GM18526 (cell line): Measurements from ENCODE around the gene DPEP2.
A peak's percentile ranks its signal among the peaks of the same experiment; 100 is the strongest.

ENCODE experiments used
- POLR2A ChIP-seq: IDR thresholded peaks from 3 replicates; pipeline ENCODE4 v1.6.1; 2011; ENCODE audit not compliant: insufficient read length; ENCODE audit errors: extremely low read depth

The DPEP2 gene

DNA sequence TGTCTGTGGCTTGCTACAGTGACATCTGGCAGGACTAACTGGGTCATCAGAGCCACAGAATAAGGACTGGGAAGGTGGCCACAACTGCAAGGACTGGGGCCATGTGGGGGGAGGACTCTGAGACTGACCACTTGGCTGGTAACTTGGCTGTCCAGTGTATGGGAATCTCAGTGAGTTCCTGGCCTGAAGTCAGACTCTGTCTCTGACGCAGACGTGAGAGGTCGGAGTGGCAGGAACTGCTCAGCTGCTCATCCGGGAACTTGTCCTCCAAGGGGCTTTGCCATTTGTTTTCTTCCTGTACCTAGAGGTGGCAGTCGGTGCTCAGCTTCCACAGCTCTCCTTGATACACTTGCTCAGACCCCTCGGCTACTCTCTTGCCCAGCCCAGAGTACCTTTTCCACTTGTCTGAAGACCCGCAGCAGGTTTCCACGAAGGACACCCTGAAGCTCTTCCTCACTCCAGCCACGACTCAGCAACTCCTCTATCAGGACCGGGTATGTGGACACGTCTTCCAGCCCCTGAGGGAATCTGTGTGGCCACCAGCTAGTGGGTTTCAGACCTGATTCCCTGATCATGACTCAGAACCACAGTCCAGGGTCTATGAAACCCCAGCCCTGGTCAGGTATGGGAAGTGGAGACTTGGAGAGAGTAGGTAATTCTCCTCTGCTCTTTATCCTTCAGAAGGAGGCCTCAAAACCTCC, 11.7 kb downstream of the DPEP2 start:
- no peak for TF ChIP-seq POLR2A

DNA sequence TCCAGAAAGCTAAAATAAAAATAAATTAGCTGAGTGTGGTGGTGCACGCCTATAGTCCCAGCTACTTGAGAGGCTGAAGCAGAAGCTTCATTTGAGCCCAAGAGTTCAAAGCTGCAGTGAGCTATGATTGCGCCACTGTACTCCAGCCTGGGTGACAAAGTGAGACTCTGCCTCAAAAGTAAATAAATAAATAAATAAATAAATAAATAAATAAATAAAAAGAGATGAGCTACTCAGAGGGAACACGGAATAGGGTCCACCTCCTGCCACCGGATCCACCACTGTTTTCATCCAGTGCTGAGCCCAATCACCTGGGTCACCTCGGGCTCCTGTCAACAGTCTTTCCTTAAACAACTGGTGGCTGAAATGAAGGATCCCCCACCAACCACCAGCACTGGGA, 12.3 kb downstream of the DPEP2 start:
- no peak for TF ChIP-seq POLR2A

DNA sequence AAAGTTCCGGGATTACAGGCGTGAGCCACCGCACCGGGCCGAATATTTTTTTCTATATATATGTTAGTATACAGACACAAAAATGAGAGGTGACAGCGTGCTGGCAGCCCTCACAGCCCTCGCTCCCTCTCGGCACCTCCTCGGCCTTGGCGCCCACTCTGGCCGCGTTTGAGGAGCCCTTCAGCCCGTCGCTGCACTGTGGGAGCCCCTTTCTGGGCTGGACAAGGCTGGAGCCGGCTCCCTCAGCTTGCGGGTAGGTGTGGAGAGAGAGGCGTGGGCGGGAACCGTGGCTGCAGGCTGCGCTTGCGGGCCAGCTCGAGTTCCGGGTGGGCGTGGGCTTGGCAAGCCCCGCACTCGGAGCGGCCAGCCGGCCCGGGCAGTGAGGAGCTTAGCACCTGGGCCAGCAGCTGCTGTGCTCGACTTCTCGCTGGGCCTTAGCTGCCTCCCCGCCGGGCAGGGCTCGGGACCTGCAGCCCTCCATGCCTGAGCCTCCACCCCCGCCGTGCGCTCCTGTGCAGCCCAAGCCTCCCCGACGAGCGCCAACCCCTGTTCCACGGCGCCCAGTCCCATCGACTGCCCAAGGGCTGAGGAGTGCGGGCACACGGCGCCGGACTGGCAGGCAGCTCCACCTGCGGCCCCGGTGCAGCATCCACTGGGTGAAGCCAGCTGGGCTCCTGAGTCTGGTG, 17.1 kb downstream of the DPEP2 start:
- no peak for TF ChIP-seq POLR2A

DNA sequence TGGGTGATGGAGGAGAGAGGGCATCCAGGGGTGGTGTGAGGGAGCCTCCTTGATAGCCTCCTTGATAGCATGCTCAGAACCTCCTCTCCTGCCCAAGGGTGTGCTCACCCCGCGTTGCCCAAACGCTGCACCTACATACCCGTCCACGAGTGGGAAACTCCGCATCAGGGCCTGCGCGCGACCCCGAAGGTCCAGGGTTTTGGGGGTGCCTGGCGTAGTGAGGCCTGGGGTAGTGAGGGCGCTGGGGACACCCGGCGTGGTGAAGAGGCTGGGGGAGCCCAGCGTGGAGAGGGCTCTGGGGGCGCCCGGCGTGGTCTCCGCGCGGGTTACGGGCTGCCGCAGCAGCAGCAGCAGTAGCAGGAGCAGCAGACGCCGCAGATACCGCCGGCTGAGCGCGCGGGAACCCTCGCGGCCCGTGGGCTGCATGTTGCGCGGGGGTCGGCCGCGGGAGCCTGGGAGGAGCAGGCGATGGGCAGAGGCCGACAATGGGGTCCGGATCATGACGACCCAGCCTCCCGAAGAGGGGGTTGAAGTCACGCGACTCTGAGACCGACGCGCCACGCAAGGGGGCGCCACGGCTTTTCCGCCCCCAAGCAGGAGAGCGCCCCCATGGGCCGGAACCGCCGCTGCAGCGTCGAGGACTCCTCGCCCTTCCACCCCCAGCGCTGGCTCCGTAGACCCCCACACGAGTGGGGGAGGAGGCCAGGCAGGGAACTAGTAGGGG, 19.2 kb downstream of the DPEP2 start, which contains the start of gene DPEP3:
Gene DPEP3, minus strand, starts transcription at position 545 of the 724 bp plus-strand sequence. Its CDS starts 119 bp downstream, at position 426.
- no peak for TF ChIP-seq POLR2A

DNA sequence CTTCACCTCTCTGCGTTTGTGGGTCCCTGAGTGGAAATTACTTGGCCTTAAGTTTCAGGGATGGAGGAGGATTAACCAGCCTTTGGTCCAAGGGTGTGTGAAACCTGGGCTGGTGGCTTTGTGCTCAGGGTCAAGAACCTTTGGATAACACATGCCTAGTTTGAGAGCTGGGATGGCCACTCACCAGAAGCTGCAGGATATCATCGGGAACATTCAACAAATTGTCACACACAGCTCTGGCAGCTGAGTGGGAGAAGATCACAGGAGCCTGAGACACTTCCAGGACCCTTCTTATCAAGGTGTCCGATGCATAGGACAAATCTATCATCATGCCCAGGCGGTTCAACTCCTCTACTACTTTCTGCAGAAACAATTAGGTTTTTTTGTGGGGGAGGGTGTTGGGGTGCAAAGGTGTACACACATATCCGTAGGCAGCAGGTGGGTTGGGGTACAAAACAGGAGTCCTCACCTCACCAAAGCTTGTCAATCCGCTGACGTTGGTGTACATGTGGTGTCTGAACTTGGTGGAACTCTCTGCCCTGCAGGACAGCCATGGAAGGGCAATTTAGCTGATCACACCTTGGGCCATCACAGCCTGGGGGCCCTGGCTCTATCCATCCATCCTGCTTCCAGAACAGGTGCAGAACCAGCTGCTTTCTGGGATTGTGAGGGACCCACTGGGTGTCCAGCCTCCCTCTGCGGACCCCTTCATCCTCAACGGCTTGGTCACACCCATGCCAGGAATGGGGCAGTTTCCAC, 21.6 kb downstream of the DPEP2 start:
- no peak for TF ChIP-seq POLR2A

DNA sequence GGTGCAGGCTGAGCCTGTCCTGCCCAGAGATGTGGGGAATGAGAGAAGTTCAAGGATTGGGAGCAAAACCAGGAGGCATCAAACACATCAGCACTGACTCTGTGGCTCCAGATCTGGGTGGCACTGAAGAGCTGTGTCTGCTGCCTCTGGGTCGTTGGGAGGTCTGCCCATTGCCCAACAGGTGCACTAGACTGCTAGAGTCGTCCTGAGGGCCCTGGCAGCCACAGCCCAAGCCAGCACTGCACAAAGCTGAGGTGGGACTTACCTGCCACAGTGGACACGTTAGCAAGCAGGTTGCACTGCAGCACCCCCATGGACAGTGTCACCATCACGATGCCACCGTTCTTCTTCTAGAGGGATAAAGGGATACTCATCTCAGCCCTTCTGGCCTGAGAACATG, 22.3 kb downstream of the DPEP2 start:
- no peak for TF ChIP-seq POLR2A

DNA sequence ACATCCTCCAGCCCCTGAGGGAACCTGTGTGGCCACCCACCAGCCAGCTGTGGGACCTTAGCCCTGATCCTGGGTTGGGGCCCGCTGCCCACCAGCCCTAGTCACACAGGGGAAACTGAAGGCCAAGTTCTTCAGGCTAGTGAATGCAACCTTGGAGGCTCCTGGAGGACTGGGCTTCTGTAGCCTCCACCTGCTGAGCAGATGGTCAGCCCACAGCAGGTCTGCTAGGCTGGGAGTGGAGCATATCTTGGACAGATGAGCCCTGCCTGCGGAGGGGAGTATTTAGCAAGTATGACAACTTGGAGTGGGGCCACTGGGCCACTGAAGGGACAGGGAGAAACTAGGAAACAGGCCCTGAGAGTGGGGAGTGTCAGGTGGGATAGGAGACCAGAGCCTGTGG, 23.1 kb downstream of the DPEP2 start:
- no peak for TF ChIP-seq POLR2A

DNA sequence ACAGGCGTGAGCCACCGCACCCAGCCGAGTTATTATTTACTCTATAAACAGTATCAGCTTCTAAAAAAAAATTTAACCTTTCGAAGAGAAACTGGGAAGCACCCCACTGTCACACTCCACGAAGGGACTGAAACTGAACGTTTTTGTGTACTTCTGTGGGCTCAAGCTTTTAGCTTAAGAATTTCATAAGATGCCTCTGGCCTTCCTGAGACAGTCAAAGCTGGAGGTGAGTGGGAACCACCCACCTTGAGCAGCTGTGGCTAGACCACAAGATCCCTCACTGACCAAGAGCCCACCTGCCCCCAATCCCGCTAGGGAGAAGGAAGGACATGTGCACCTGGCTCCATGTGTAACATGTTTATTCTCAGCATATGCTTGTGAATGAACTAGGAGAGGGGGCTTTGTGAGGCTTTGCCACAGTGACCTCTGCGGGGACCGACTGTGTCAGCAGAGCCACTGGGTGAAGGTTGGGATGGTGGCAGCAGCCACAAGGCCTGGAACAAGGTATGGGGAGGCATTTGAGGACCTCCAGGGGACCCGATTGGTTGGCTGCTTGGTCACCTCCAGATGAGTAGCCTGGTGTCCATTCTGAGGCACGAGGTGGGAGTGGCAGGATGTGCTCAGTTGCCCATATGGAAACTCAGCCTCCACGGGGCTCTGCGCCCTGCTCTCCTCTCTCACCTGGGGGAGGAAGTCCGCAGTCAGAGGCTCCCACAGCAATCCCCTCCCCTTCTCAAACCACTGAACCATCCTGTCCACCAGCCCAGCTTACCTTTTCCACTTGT, 23.8 kb downstream of the DPEP2 start:
- TF ChIP-seq POLR2A = no peak

DNA sequence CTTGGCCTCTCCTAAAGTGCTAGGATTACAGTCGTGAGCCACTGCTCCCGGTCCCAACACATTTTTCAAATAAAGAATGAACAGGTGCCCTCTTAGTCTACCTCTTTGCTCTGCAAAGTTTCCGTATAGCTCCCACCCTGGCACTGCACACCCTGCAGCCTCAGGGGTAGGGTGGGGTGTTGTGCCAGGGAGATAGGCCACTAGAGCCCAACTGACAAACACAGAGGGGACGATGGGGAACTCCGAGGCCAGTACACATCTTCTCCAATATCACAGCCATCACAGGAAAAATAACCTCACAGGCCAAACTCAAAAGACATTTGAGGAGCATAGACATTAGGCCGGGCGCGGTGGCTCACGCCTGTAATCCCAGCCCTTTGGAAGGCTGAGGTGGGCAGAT, 28.2 kb downstream of the DPEP2 start:
- no peak for TF ChIP-seq POLR2A

DNA sequence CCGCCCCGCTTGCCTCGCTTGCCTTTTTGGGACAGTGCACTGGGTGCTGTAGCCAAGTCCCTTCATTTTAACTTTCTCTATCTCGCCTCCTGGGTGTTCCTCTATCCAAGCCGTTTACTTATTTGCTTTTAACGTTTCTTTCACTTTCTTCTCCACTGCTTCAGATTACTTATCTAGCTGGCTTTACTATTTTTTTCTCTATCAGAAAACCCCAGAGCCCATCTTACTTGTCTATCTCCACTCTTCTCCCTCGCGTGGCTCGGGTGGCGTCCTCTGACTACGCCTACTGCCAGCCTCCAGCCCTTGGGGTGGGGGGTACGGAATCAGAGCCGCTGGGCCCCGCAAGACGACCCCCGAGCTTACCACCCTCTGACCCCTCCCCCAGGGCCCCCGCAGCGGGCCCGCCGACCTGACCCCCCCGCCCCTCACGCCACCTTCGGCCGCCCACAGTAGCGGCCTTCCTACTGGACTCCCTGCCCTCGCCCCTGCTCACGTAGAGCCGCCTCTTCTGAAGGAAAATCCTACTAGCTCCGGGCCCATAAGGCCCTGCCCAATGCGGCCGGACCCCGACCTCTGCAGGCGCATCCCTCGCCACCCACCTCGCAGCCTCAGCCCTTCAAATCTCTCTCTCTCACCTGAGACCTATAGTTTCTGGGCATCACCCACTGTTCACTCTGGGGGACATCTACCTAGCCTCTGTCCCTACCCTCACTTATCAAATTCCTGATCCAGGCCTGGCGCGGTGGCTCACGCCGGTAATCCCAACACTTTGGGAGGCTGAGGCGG, 29.8 kb downstream of the DPEP2 start:
- TF ChIP-seq POLR2A = no peak

DNA sequence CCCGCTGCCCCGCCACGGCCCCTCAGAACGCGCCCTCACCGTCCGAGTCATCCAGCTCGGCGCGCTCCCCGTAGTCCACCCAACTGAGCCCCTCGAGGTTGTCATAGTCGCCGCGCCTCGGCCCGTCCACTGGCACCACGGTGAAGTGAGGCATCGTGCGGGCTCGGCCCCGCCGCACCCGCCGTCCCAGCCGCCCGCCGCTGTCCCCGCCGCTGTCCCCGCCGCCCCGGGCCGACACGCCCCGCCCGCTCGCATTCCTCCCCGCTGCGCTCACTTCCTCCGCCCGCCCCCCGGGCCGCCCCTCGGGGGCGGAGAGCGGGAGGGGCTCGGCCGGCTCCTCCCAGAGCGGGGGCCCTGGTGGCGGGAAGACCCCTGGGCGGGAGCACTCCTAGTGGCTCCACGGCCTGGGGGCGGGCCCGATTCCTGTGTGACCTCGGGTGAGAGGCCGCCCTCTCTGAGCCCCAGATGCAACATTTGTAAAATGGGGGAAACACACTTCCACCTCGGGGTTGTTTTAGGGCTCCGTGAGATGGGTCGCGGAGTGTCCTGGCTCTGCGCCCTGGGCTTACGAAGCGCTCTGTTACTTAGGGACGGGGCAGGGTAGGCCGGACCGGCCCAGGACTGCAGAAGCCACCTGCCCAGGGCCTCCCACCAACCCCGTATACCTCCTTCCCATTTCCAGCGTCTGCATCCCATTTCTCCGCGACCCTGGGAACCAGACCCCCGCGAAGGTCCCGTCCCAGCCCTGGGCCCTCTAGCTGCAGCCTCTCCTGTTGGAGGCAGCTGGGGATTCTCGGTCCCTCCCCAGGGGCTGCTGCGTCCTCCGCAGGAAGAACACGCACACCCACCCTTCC, 30.7 kb downstream of the DPEP2 start, which contains the start of gene SLC12A4:
Gene SLC12A4, minus strand, starts transcription at position 238 of the 854 bp plus-strand sequence. Its CDS starts 84 bp downstream, at position 154.
- peak; percentile 55 for TF ChIP-seq POLR2A

DNA sequence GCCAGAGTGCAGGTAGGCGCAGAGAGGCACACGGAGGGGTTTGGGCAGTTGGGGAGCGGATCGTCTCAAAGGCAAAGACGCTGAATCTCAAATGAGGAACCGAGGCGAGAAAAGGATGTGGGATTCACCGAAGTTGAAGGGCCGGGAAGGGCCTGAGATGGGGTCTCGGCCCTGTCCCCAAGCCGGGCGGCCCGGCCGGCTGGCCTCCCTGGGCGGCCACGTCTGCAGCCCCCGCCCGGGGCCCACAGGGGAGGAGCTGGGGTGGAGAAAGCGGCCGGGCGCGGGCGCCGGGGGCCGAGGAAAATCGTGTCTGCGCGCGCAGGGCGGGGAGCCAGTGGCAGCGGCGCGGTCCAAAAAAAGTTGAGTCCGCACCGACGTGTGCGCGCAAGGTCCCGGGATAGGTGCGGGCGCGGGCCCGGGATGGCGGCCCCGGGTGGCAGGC, 31.3 kb downstream of the DPEP2 start:
- TF ChIP-seq POLR2A = no peak
